ENCODE measurements around the gene KLHL36. TPM values are rescaled to one million over a fixed set of nuclear protein-coding genes. Genes with fewer than 3 reads are reported as not detected.

The KLHL36 gene
- total RNA-seq, 1 donor from 2014 or later: 39.3 TPM

GRCh38 chr16:84607061-84607460 lies 41.2 kb upstream of the KLHL36 start:
- intact Hi-C loops (cut with DNase I): no loop called here
- H3K27ac ChIP-seq: no peak overlapping the region
- peaks cover 22% of the 10 kb centered on the region for H3K4me1 ChIP-seq
- no peaks in the 10 kb centered on the region for H3K27me3 ChIP-seq
- no peak for TF ChIP-seq CTCF (IDR thresholded peaks at IDR 0.05)
- no peak for TF ChIP-seq POLR2AphosphoS5 (IDR thresholded peaks at IDR 0.05; ENCODE audit: insufficient read depth in 1 of 2, low read depth in 1 of 2)
- no peak for TF ChIP-seq POLR2A (IDR thresholded peaks at IDR 0.05)
- H3K4me3 ChIP-seq: no peak overlapping the region
- no peaks in the 10 kb centered on the region for H3K9me3 ChIP-seq
- DNase-seq (ENCODE audit: extremely low spot score in 2 of 2): no peak
- H3K36me3 ChIP-seq: no peaks in the 10 kb centered on the region

GRCh38 chr16:84607694-84608093 lies 40.6 kb upstream of the KLHL36 start:
- no peak for DNase-seq (ENCODE audit: extremely low spot score in 2 of 2)
- Histone ChIP-seq H3K9me3 (no peaks in the 10 kb centered on the region), H3K36me3 (no peaks in the 10 kb centered on the region), H3K4me1 (peaks cover 19% of the 10 kb centered on the region), H3K27ac (no peak overlapping the region), H3K4me3 (no peak overlapping the region), H3K27me3 (no peaks in the 10 kb centered on the region)
- no peak for TF ChIP-seq POLR2A (IDR thresholded peaks at IDR 0.05)
- no peak for TF ChIP-seq POLR2AphosphoS5 (IDR thresholded peaks at IDR 0.05; ENCODE audit: insufficient read depth in 1 of 2, low read depth in 1 of 2)
- no peak for TF ChIP-seq CTCF (IDR thresholded peaks at IDR 0.05)
- intact Hi-C loops (cut with DNase I): no loop called here

- Histone ChIP-seq H3K36me3 (no peaks in the 10 kb centered on the region), H3K27ac (no peak overlapping the region), H3K27me3 (no peaks in the 10 kb centered on the region), H3K4me3 (no peak overlapping the region), H3K9me3 (no peaks in the 10 kb centered on the region), H3K4me1 (peaks cover 13% of the 10 kb centered on the region)
- intact Hi-C loops (cut with DNase I): no loop called here
- TF ChIP-seq POLR2AphosphoS5 (IDR thresholded peaks at IDR 0.05; ENCODE audit: insufficient read depth in 1 of 2, low read depth in 1 of 2) (no peak), CTCF (IDR thresholded peaks at IDR 0.05) (no peak)
- DNase-seq (ENCODE audit: extremely low spot score in 2 of 2): no peak
Observed at GRCh38 chr16:84608282-84608681, 40.0 kb upstream of the KLHL36 start.

- intact Hi-C loops (cut with DNase I): no loop called here
- Histone ChIP-seq H3K27ac (no peak overlapping the region), H3K36me3 (no peaks in the 10 kb centered on the region), H3K9me3 (no peaks in the 10 kb centered on the region), H3K4me1 (peaks cover 8% of the 10 kb centered on the region), H3K27me3 (no peaks in the 10 kb centered on the region), H3K4me3 (no peak overlapping the region)
- no peak for DNase-seq (ENCODE audit: extremely low spot score in 2 of 2)
- TF ChIP-seq POLR2AphosphoS5 (IDR thresholded peaks at IDR 0.05; ENCODE audit: insufficient read depth in 1 of 2, low read depth in 1 of 2) (no peak), POLR2A (IDR thresholded peaks at IDR 0.05) (no peak), CTCF (IDR thresholded peaks at IDR 0.05) (no peak)
Observed at GRCh38 chr16:84609563-84610177, 38.6 kb upstream of the KLHL36 start.

GRCh38 chr16:84610376-84610775 lies 37.9 kb upstream of the KLHL36 start:
- Histone ChIP-seq H3K9me3 (no peaks in the 10 kb centered on the region), H3K36me3 (no peaks in the 10 kb centered on the region), H3K27me3 (no peaks in the 10 kb centered on the region), H3K27ac (no peak overlapping the region), H3K4me3 (no peak overlapping the region), H3K4me1 (peaks cover 12% of the 10 kb centered on the region)
- intact Hi-C loops (cut with DNase I): no loop called here
- no peak for DNase-seq (ENCODE audit: extremely low spot score in 2 of 2)
- no peak for TF ChIP-seq POLR2AphosphoS5 (IDR thresholded peaks at IDR 0.05; ENCODE audit: insufficient read depth in 1 of 2, low read depth in 1 of 2)
- no peak for TF ChIP-seq POLR2A (IDR thresholded peaks at IDR 0.05)
- no peak for TF ChIP-seq CTCF (IDR thresholded peaks at IDR 0.05)

All from vagina (tissue), 2 donors.